Liver (tissue), 9 donors: Measurements from ENCODE around the gene THEM5. TPM values are rescaled to one million over a fixed set of nuclear protein-coding genes. Genes with fewer than 3 reads are reported as not detected.

Experiments
- DNase-seq: peaks from one replicate; pipeline ENCODE4 v3.0.0-alpha.2; 2017; ENCODE audit warnings: low spot score
- H3K27ac ChIP-seq, 2 donors: one replicate each; pipeline ENCODE4 v1.7.0; 2013; ENCODE audit warnings: inconsistent platforms in 2 of 2, low read length in 2 of 2, control low read depth in 1 of 2, low read depth in 1 of 2, mild to moderate bottlenecking in 1 of 2
- H3K27me3 ChIP-seq, 4 donors: one replicate each; pipeline versions ENCODE4 v1.6.1 to v1.7.0; 2013; ENCODE audit warnings: low read length in 3 of 4, inconsistent platforms in 1 of 4, mild to moderate bottlenecking in 1 of 4, moderate library complexity in 1 of 4; ENCODE audit not compliant: control insufficient read depth in 4 of 4, insufficient read depth in 4 of 4
- H3K36me3 ChIP-seq, 4 donors: one replicate each; pipeline versions ENCODE4 v1.6.1 to v1.7.0; 2013; ENCODE audit warnings: low read length in 3 of 4, mild to moderate bottlenecking in 3 of 4, low read depth in 1 of 4, moderate library complexity in 1 of 4; ENCODE audit not compliant: control insufficient read depth in 4 of 4, insufficient read depth in 3 of 4
- H3K4me1 ChIP-seq, 4 donors: one replicate each; pipeline versions ENCODE4 v1.6.1 to v1.7.0; 2013; ENCODE audit warnings: low read length in 3 of 4, mild to moderate bottlenecking in 3 of 4, moderate library complexity in 1 of 4; ENCODE audit not compliant: control insufficient read depth in 4 of 4, insufficient read depth in 4 of 4
- H3K4me3 ChIP-seq, 3 donors: one replicate each; pipeline versions ENCODE4 v1.6.1 to v1.7.0; 2013; ENCODE audit warnings: low read length in 3 of 3, control low read depth in 1 of 3, low read depth in 1 of 3, mild to moderate bottlenecking in 1 of 3
- H3K9ac ChIP-seq, 2 donors: one replicate each; pipeline ENCODE4 v1.7.0; 2013; ENCODE audit warnings: low read length in 2 of 2, mild to moderate bottlenecking in 2 of 2, moderate library complexity in 2 of 2, control low read depth in 1 of 2, low read depth in 1 of 2
- H3K9me3 ChIP-seq, 4 donors: one replicate each; pipeline versions ENCODE4 v1.6.1 to v1.7.0; 2013; ENCODE audit warnings: low read length in 3 of 4; ENCODE audit not compliant: control insufficient read depth in 4 of 4
- ATF3 ChIP-seq: IDR thresholded peaks from 2 replicates; pipeline ENCODE4 v1.6.1; 2016; ENCODE audit warnings: antibody characterized with exemption
- CTCF ChIP-seq: fragments of 150-350 bp; IDR thresholded peaks from 2 replicates; pipeline ENCODE4 v1.5.1; 2017; ENCODE audit warnings: improper control_type of control experiment, low read depth, low read length; ENCODE audit not compliant: missing input control
- EGR1 ChIP-seq, 2 donors: IDR thresholded peaks; 2 replicates each; pipeline ENCODE4 v1.6.1; 2016 to 2018; ENCODE audit warnings: antibody characterized with exemption in 2 of 2, low read depth in 2 of 2
- FOXA2 ChIP-seq: IDR thresholded peaks from 2 replicates; pipeline ENCODE4 v1.6.1; 2016; ENCODE audit warnings: antibody characterized with exemption
- GABPA ChIP-seq, 2 donors: IDR thresholded peaks in 1 of 2; conservative IDR thresholded peaks in 1 of 2; 2 replicates each; pipeline ENCODE4 v1.6.1; 2016; ENCODE audit warnings: antibody characterized with exemption in 2 of 2, mild to moderate bottlenecking in 1 of 2, moderate library complexity in 1 of 2
- HNF4A ChIP-seq, 2 donors: conservative IDR thresholded peaks; 2 replicates each; pipeline ENCODE4 v1.6.1; 2016; ENCODE audit warnings: antibody characterized with exemption in 2 of 2, mild to moderate bottlenecking in 2 of 2
- HNF4G ChIP-seq: IDR thresholded peaks from 2 replicates; pipeline ENCODE4 v1.6.1; 2016; ENCODE audit warnings: antibody characterized with exemption
- JUND ChIP-seq, 2 donors: IDR thresholded peaks; 2 replicates each; pipeline ENCODE4 v1.6.1; 2016; ENCODE audit warnings: antibody characterized with exemption in 2 of 2
- MAX ChIP-seq: IDR thresholded peaks from 2 replicates; pipeline ENCODE4 v1.6.1; 2016; ENCODE audit warnings: antibody characterized with exemption
- NR2F2 ChIP-seq: IDR thresholded peaks from 2 replicates; pipeline ENCODE4 v1.6.1; 2016; ENCODE audit warnings: antibody characterized with exemption
- RAD21 ChIP-seq, 2 donors: IDR thresholded peaks; 2 replicates each; pipeline ENCODE4 v1.6.1; 2016; ENCODE audit warnings: antibody characterized with exemption in 2 of 2, mild to moderate bottlenecking in 2 of 2
- REST ChIP-seq: IDR thresholded peaks from 2 replicates; pipeline ENCODE4 v1.6.1; 2016; ENCODE audit warnings: antibody characterized with exemption, mild to moderate bottlenecking
- RXRA ChIP-seq, 2 donors: IDR thresholded peaks; 2 replicates each; pipeline ENCODE4 v1.6.1; 2017 to 2018; ENCODE audit warnings: antibody characterized with exemption in 2 of 2, mild to moderate bottlenecking in 1 of 2
- SP1 ChIP-seq: IDR thresholded peaks from 2 replicates; pipeline ENCODE4 v1.6.1; 2018; ENCODE audit warnings: antibody characterized with exemption, mild to moderate bottlenecking
- TAF1 ChIP-seq: conservative IDR thresholded peaks from 2 replicates; pipeline ENCODE4 v1.6.1; 2016; ENCODE audit warnings: antibody characterized with exemption, mild to moderate bottlenecking
- YY1 ChIP-seq: IDR thresholded peaks from 2 replicates; pipeline ENCODE4 v1.6.1; 2016; ENCODE audit warnings: antibody characterized with exemption, mild to moderate bottlenecking
- ZBTB33 ChIP-seq: IDR thresholded peaks from 2 replicates; pipeline ENCODE4 v1.6.1; 2016; ENCODE audit warnings: antibody characterized with exemption
- WGBS: extraction: QIAGEN DNeasy Blood & Tissue Kit; methylation state at CpG from one replicate; pipeline ENCODE4 v1.1.7; 2013; 5-methylcytosine and 5-hydroxymethylcytosine counted together
- polyA plus RNA-seq, 2 donors: library from polyadenylated mRNA; stranded (reverse) in 1 of 2; unstranded in 1 of 2; fragments of 200-250 nt in 1 of 2; fragments of >200 nt in 1 of 2; fragmentation: Nextera tagmentation in 1 of 2; extraction: Ambion mirVana in 1 of 2; gene quantifications; one replicate each; pipeline versions ENCODE4 v1.2.1 to v1.2.3, GENCODE V29; 2013 to 2015
- total RNA-seq, 2 donors: library from RNA; depleted of rRNA; stranded (reverse); fragments of >200 nt; gene quantifications; one replicate each; pipeline ENCODE4 v1.2.3, GENCODE V29; 2014
- donor health status: healthy.
- donor health status: healthy.
- donor health status: healthy.
- donor health status: healthy.
- donor health status: healthy.

THEM5 gene
- total and polyA plus RNA-seq, 4 donors = 0.09 TPM; not detected in 3

- WGBS = 95% methylated on average over 4 of the region's 4 CpGs
- Histone ChIP-seq H3K27me3 (no peaks in the 10 kb centered on the region), H3K4me3 (no peak overlapping the region), H3K9me3 (no peaks in the 10 kb centered on the region), H3K27ac (no peak overlapping the region), H3K9ac (no peak overlapping the region), H3K4me1 (peaks cover 0 to 4% (median 0%) of the 10 kb centered on the region in 4 donors), H3K36me3 (no peaks in the 10 kb centered on the region)
- TF ChIP-seq TAF1 = no peak
- TF ChIP-seq RXRA (IDR thresholded peaks at IDR 0.05) = no peak
- TF ChIP-seq FOXA2 = no peak
- no peak for TF ChIP-seq RAD21 (IDR thresholded peaks at IDR 0.05)
- no peak for TF ChIP-seq ATF3
- no peak for TF ChIP-seq CTCF
- no peak for TF ChIP-seq EGR1 (IDR thresholded peaks at IDR 0.05; ENCODE audit: low read depth in 2 of 2)
- TF ChIP-seq ZBTB33 = no peak
- no peak for TF ChIP-seq MAX
- no peak for TF ChIP-seq GABPA (IDR thresholded peaks at IDR 0.05 in 1 of 2, conservative IDR thresholded peaks at IDR 0.05 in 1 of 2)
- no peak for TF ChIP-seq REST
- no peak for TF ChIP-seq HNF4G
- TF ChIP-seq YY1 = no peak
- TF ChIP-seq NR2F2 = no peak
- no peak for TF ChIP-seq HNF4A (conservative IDR thresholded peaks at IDR 0.05)
- no peak for DNase-seq
Measured at GRCh38 chr1:151852733-151853132, 779 bp downstream of the THEM5 start.

- 85% methylated on average over 8 of the region's 8 CpGs for WGBS
- Histone ChIP-seq H3K9ac (no peak overlapping the region), H3K27ac (no peak overlapping the region), H3K4me1 (peaks cover 0 to 4% (median 0%) of the 10 kb centered on the region in 4 donors), H3K27me3 (no peaks in the 10 kb centered on the region), H3K4me3 (no peak overlapping the region), H3K36me3 (no peaks in the 10 kb centered on the region), H3K9me3 (no peaks in the 10 kb centered on the region)
- TF ChIP-seq GABPA (IDR thresholded peaks at IDR 0.05 in 1 of 2, conservative IDR thresholded peaks at IDR 0.05 in 1 of 2) = no peak
- TF ChIP-seq TAF1 = no peak
- TF ChIP-seq REST = no peak
- TF ChIP-seq RXRA (IDR thresholded peaks at IDR 0.05) = no peak
- TF ChIP-seq JUND (IDR thresholded peaks at IDR 0.05) = no peak
- TF ChIP-seq FOXA2 = no peak
- TF ChIP-seq HNF4A (conservative IDR thresholded peaks at IDR 0.05) = no peak
- TF ChIP-seq SP1 = no peak
- no peak for DNase-seq
Measured at GRCh38 chr1:151851886-151852285, 1.6 kb downstream of the THEM5 start.
